Esophagus squamous epithelium (tissue), 4 donors: ENCODE data around the gene ADAMTS2.

ENCODE experiments used
- POLR2A ChIP-seq, 4 donors: fragments of 450-650 bp; IDR thresholded peaks; one replicate each; pipeline ENCODE4 v1.6.1; 2017; ENCODE audit warnings: antibody characterized with exemption in 4 of 4, mild to moderate bottlenecking in 4 of 4, moderate library complexity in 3 of 4
- TF ChIP-seq, protein P1 (sequence below), 6 experiments: fragments of 450-650 bp in 4 of 6; fragments of 200-600 bp in 2 of 6; sonication (generic) in 2 of 6; IDR thresholded peaks; one replicate each; pipeline ENCODE4 v1.5.1; 2016 to 2019; ENCODE audit warnings: antibody characterized with exemption in 6 of 6, mild to moderate bottlenecking in 4 of 6, moderate library complexity in 4 of 6

DNA sequence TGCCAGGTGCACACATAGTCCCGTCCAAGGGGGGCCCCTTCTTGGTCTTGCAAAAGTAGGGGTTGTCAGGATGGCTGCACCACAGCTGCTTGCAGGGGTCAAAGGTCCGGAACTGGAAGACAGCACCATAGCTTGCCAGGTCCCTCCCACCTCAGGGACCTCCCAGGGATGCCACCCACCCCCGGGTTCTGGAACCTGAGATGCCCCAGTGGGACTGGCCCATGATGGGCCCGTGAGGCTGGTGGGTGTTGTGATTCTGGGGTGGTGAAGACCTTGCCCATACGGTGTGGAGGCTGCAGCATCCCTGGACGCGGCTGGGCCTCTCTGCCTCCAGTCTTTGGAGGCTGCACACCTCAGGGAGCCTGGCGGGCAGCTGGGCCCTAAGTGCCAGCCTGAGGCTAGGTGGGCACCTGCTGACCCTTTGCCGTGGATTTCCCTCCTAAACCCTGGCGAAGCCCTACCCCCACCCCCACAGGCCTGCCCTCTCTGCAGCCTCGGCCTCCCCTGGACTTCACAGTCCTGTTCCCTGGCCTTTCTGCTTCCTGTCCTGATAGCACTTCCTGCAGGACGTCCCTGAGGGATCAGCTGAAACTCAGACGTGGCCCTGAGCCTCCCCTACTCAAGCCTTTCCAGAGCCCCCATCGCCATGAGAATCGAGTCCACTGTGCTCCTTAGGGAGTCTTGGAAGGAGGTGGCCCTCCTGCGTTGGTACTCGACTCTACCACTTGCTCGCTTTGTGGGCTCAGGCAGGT lies 192.9 kb downstream of the ADAMTS2 start:
- TF ChIP-seq, protein P1, sequence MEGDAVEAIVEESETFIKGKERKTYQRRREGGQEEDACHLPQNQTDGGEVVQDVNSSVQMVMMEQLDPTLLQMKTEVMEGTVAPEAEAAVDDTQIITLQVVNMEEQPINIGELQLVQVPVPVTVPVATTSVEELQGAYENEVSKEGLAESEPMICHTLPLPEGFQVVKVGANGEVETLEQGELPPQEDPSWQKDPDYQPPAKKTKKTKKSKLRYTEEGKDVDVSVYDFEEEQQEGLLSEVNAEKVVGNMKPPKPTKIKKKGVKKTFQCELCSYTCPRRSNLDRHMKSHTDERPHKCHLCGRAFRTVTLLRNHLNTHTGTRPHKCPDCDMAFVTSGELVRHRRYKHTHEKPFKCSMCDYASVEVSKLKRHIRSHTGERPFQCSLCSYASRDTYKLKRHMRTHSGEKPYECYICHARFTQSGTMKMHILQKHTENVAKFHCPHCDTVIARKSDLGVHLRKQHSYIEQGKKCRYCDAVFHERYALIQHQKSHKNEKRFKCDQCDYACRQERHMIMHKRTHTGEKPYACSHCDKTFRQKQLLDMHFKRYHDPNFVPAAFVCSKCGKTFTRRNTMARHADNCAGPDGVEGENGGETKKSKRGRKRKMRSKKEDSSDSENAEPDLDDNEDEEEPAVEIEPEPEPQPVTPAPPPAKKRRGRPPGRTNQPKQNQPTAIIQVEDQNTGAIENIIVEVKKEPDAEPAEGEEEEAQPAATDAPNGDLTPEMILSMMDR (IDR thresholded peaks at IDR 0.05), result no peak
- TF ChIP-seq POLR2A (IDR thresholded peaks at IDR 0.05), result no peak
